Trophoblast cell (in vitro differentiated cells and primary cell): Measurements from ENCODE around the gene CUX1.

Source experiments
- DNase-seq, 2 donors: peaks; one replicate each; pipeline ENCODE4 v3.0.0-alpha.2; 2016
- H2AFZ ChIP-seq: 2 replicates; pipeline ENCODE4 v1.6.1; 2013; ENCODE audit warnings: low read length, moderate library complexity, mild to moderate bottlenecking; ENCODE audit not compliant: insufficient read depth, poor library complexity
- H2AK5ac ChIP-seq: 2 replicates; pipeline ENCODE4 v1.6.1; 2013; ENCODE audit warnings: mild to moderate bottlenecking, low read length
- H2BK120ac ChIP-seq: 2 replicates; pipeline ENCODE4 v1.6.1; 2013; ENCODE audit warnings: low read length, mild to moderate bottlenecking, moderate library complexity; ENCODE audit not compliant: insufficient read depth, poor library complexity
- H2BK12ac ChIP-seq: 2 replicates; pipeline ENCODE4 v1.6.1; 2013; ENCODE audit warnings: mild to moderate bottlenecking, low read length, moderate library complexity
- H2BK5ac ChIP-seq: 2 replicates; pipeline ENCODE4 v1.6.1; 2013; ENCODE audit warnings: low read length, low read depth, moderate library complexity, mild to moderate bottlenecking; ENCODE audit not compliant: poor library complexity
- H3K14ac ChIP-seq: 2 replicates; pipeline ENCODE4 v1.6.1; 2013; ENCODE audit warnings: mild to moderate bottlenecking, low read length
- H3K18ac ChIP-seq: 2 replicates; pipeline ENCODE4 v1.6.1; 2013; ENCODE audit warnings: mild to moderate bottlenecking, low read length
- H3K23ac ChIP-seq: 2 replicates; pipeline ENCODE4 v1.6.1; 2013; ENCODE audit warnings: low read length
- H3K27ac ChIP-seq: 2 replicates; pipeline ENCODE4 v1.5.1; 2013; ENCODE audit warnings: low read depth, mild to moderate bottlenecking, inconsistent platforms, low read length, moderate library complexity
- H3K27me3 ChIP-seq: 2 replicates; pipeline ENCODE4 v1.6.1; 2013; ENCODE audit warnings: inconsistent platforms, mild to moderate bottlenecking, low read length, moderate library complexity; ENCODE audit not compliant: insufficient read depth
- H3K36me3 ChIP-seq, 2 experiments: 1 replicate in 1 of 2; 2 replicates in 1 of 2; pipeline ENCODE4 v1.6.1; 2013; ENCODE audit warnings: low read length in 2 of 2, mild to moderate bottlenecking in 2 of 2, moderate library complexity in 1 of 2; ENCODE audit not compliant: insufficient read depth in 2 of 2, control insufficient read depth in 1 of 2
- H3K4ac ChIP-seq: 2 replicates; pipeline ENCODE4 v1.6.1; 2013; ENCODE audit warnings: low read depth, mild to moderate bottlenecking, low read length, moderate library complexity
- H3K4me1 ChIP-seq, 2 experiments: 1 replicate in 1 of 2; 2 replicates in 1 of 2; pipeline ENCODE4 v1.6.1; 2013; ENCODE audit warnings: low read length in 2 of 2, mild to moderate bottlenecking in 2 of 2, moderate library complexity in 1 of 2; ENCODE audit not compliant: insufficient read depth in 2 of 2, control insufficient read depth in 1 of 2
- H3K4me2 ChIP-seq: 2 replicates; pipeline ENCODE4 v1.6.1; 2013; ENCODE audit warnings: inconsistent platforms, mild to moderate bottlenecking, low read length, moderate library complexity
- H3K4me3 ChIP-seq: 2 replicates; pipeline ENCODE4 v1.5.1; 2013; ENCODE audit warnings: mild to moderate bottlenecking, low read depth, low read length, inconsistent platforms
- H3K79me1 ChIP-seq: one replicate; pipeline ENCODE4 v1.6.1; 2013; ENCODE audit warnings: low read length
- H3K79me2 ChIP-seq: 2 replicates; pipeline ENCODE4 v1.6.1; 2013; ENCODE audit warnings: low read length, mild to moderate bottlenecking; ENCODE audit not compliant: control insufficient read depth, insufficient read depth, poor library complexity
- H3K9ac ChIP-seq: 2 replicates; pipeline ENCODE4 v1.6.1; 2013; ENCODE audit warnings: mild to moderate bottlenecking, low read length
- H3K9me3 ChIP-seq: 2 replicates; pipeline ENCODE4 v1.6.1; 2013; ENCODE audit warnings: low read depth, mild to moderate bottlenecking, control low read depth, inconsistent platforms, low read length; ENCODE audit not compliant: insufficient read depth
- H4K12ac ChIP-seq: 2 replicates; pipeline ENCODE4 v1.6.1; 2013; ENCODE audit warnings: low read depth, mild to moderate bottlenecking, low read length, moderate library complexity
- H4K8ac ChIP-seq: 2 replicates; pipeline ENCODE4 v1.6.1; 2013; ENCODE audit warnings: low read depth, mild to moderate bottlenecking, low read length, moderate library complexity
- H4K91ac ChIP-seq: one replicate; pipeline ENCODE4 v1.6.1; 2013; ENCODE audit warnings: low read depth, mild to moderate bottlenecking, low read length, moderate library complexity
- WGBS: extraction: QIAGEN DNeasy Blood & Tissue Kit; methylation state at CpG from one replicate; pipeline ENCODE4 v1.1.7; 2013; ENCODE audit warnings: missing lambda C conversion rate; ENCODE audit not compliant: insufficient read length, insufficient coverage; ENCODE audit errors: extremely low coverage; 5-methylcytosine and 5-hydroxymethylcytosine counted together

CUX1 gene

DNA sequence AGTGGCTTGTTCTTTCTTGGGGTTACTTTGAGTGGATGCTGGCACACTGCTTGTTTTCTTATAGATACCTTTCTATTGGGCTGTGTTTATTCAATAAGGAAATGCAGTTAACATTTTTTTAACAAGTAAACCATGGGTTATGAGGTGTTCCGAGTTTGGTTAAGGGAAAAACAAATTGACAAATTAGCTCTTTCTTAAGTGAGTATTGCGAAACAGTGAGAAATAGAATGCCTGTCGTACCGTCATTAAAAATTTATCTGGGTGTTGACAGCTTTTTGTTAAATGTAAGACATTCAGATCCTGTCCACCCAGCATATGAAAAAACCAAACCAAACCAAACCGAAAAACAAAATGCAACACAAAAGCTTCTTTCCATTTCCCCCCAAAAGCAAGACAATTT lies 6.2 kb downstream of the CUX1 start:
- peaks cover 2% of the 10 kb centered on the region in 2 experiments for H3K36me3 ChIP-seq
- DNase-seq, result peak in 1 of 2 donors; percentile 62
- H3K27me3 ChIP-seq, result no peaks in the 10 kb centered on the region
- no peak overlapping the region for H3K14ac ChIP-seq
- no peak overlapping the region for H3K23ac ChIP-seq
- H2BK12ac ChIP-seq, result no peak overlapping the region
- no peaks in the 10 kb centered on the region for H3K9me3 ChIP-seq
- H4K91ac ChIP-seq, result no peak overlapping the region
- peaks cover 38% of the 10 kb centered on the region for H3K79me2 ChIP-seq
- no peak overlapping the region for H3K4me2 ChIP-seq
- no peak overlapping the region for H2AFZ ChIP-seq
- peak overlapping the region; percentile 68 for H3K4ac ChIP-seq
- H2BK5ac ChIP-seq, result no peak overlapping the region
- no peak overlapping the region for H4K8ac ChIP-seq
- H3K9ac ChIP-seq, result no peak overlapping the region
- H3K79me1 ChIP-seq, result peaks cover 3% of the 10 kb centered on the region
- WGBS, result 100% methylated on average over 1 of the region's 5 CpGs
- no peak overlapping the region for H2BK120ac ChIP-seq
- no peak overlapping the region for H3K27ac ChIP-seq
- H4K12ac ChIP-seq, result no peak overlapping the region
- H3K4me3 ChIP-seq, result no peak overlapping the region
- peaks cover 3 to 7% of the 10 kb centered on the region in 2 experiments for H3K4me1 ChIP-seq
- H3K18ac ChIP-seq, result no peak overlapping the region
- no peak overlapping the region for H2AK5ac ChIP-seq

DNA sequence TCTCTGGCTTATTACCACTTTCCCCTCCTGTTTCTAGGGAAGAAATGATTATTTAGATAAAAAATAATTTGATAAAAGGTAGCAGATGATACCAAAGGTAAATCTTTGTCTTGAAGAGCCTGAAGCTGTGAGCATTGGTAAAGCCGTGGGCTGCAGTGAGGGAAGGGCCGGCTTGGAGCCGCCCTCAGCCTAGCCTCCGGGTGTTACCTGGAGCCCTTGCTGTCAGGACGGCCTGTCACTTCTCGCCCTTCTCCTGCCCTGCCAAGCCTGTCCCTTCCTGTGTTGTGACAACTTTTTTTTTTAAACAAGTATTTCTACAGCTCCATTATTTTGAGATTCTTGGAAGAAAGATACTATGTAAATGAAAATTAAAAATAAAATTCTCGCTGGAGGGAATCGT lies 7.0 kb downstream of the CUX1 start:
- no CpG with 5 or more reads among the region's 8 CpGs for WGBS

GRCh38 chr7:101826081-101826835 lies 8.8 kb downstream of the CUX1 start:
- H4K12ac ChIP-seq, result no peak overlapping the region
- no peak overlapping the region for H2AK5ac ChIP-seq
- WGBS, result no CpG with 5 or more reads among the region's 15 CpGs
- no peak overlapping the region for H3K4me2 ChIP-seq
- H3K4ac ChIP-seq, result peak overlapping the region; percentile 53
- H3K27me3 ChIP-seq, result no peaks in the 10 kb centered on the region
- H3K14ac ChIP-seq, result no peak overlapping the region
- H3K4me3 ChIP-seq, result no peak overlapping the region
- H2AFZ ChIP-seq, result no peak overlapping the region
- no peak overlapping the region for H4K91ac ChIP-seq
- H3K79me1 ChIP-seq, result no peaks in the 10 kb centered on the region
- H2BK12ac ChIP-seq, result no peak overlapping the region
- peaks cover 54% of the 10 kb centered on the region for H3K79me2 ChIP-seq
- H2BK120ac ChIP-seq, result no peak overlapping the region
- H3K9ac ChIP-seq, result no peak overlapping the region
- no peaks in the 10 kb centered on the region for H3K9me3 ChIP-seq
- no peak overlapping the region for H3K18ac ChIP-seq
- H3K23ac ChIP-seq, result no peak overlapping the region
- peaks cover 0 to 2% of the 10 kb centered on the region in 2 experiments for H3K4me1 ChIP-seq
- DNase-seq, result no peak
- H3K27ac ChIP-seq, result no peak overlapping the region
- H4K8ac ChIP-seq, result no peak overlapping the region
- H3K36me3 ChIP-seq, result peaks cover 5 to 8% of the 10 kb centered on the region in 2 experiments
- H2BK5ac ChIP-seq, result no peak overlapping the region

More for the DNA sequence above, 7.0 kb downstream of the CUX1 start:
- Histone ChIP-seq H3K36me3 (peaks cover 2 to 4% of the 10 kb centered on the region in 2 experiments), H3K4me2 (no peak overlapping the region), H3K79me1 (no peaks in the 10 kb centered on the region), H3K27me3 (no peaks in the 10 kb centered on the region), H3K27ac (no peak overlapping the region), H3K9ac (no peak overlapping the region), H3K18ac (no peak overlapping the region), H4K91ac (no peak overlapping the region), H2BK5ac (no peak overlapping the region), H3K9me3 (no peaks in the 10 kb centered on the region), H2AK5ac (no peak overlapping the region), H4K12ac (no peak overlapping the region), H2BK120ac (no peak overlapping the region), H3K4me3 (no peak overlapping the region), H3K4me1 (peaks cover 0 to 4% of the 10 kb centered on the region in 2 experiments), H3K14ac (no peak overlapping the region), H3K4ac (peak overlapping the region; percentile 15), H3K79me2 (peaks cover 43% of the 10 kb centered on the region), H3K23ac (no peak overlapping the region), H2AFZ (no peak overlapping the region), H4K8ac (no peak overlapping the region), H2BK12ac (no peak overlapping the region)
- peak; percentile 26 to 65 for DNase-seq

DNA sequence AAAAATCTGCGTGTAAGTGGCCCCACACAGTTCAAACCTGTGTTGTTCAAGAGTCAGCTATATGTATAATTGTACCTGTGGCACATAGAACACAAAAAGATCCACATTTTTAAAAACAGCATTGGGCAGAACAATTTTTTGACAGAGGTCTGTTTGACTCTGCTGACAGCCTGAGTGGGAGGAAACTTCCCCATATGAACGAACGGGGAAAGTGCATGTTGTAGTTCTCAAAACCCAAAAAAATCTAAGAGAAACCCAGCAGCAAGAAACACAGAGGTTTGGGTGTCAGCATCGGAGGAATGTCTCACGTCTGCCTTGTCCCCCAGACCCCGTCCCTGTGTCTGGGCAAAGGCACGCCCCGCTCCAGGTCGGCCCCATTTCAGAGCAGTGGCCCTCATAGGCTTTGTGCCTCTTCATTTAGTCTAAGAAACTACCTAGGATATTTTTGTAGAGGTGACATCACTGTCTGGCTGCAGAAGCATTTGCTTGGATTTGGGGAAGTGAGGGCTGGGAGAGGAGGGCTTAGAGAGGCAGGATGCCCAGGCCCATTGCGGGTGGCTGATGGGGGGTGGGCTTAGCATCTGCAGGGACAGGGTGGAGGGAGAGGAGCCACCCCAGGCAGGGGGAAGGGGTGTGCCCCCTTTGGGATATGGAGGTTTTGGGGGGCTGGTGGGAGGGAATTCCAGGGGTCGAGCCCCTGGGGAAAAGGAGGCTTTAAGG lies 11.0 kb downstream of the CUX1 start:
- no peaks in the 10 kb centered on the region for H3K4me1 ChIP-seq
- H4K8ac ChIP-seq, result no peak overlapping the region
- peaks cover 2% of the 10 kb centered on the region for H3K9me3 ChIP-seq
- no peak overlapping the region for H3K4me2 ChIP-seq
- no peak overlapping the region for H4K12ac ChIP-seq
- no peak overlapping the region for H2AFZ ChIP-seq
- H2BK120ac ChIP-seq, result no peak overlapping the region
- H3K36me3 ChIP-seq, result peaks cover 6 to 8% of the 10 kb centered on the region in 2 experiments
- H3K79me1 ChIP-seq, result no peaks in the 10 kb centered on the region
- H3K18ac ChIP-seq, result no peak overlapping the region
- peak overlapping the region; percentile 95 for H3K4ac ChIP-seq
- no peak overlapping the region for H3K23ac ChIP-seq
- no peak overlapping the region for H2BK12ac ChIP-seq
- H3K14ac ChIP-seq, result no peak overlapping the region
- no peak overlapping the region for H4K91ac ChIP-seq
- peaks cover 48% of the 10 kb centered on the region for H3K79me2 ChIP-seq
- no peak overlapping the region for H3K9ac ChIP-seq
- H3K4me3 ChIP-seq, result no peak overlapping the region
- H2AK5ac ChIP-seq, result no peak overlapping the region
- no peak overlapping the region for H2BK5ac ChIP-seq
- H3K27me3 ChIP-seq, result no peaks in the 10 kb centered on the region
- WGBS, result no CpG with 5 or more reads among the region's 11 CpGs
- peak; percentile 19 to 41 for DNase-seq
- no peak overlapping the region for H3K27ac ChIP-seq
